ENCODE data around the gene CD109.

DNA sequence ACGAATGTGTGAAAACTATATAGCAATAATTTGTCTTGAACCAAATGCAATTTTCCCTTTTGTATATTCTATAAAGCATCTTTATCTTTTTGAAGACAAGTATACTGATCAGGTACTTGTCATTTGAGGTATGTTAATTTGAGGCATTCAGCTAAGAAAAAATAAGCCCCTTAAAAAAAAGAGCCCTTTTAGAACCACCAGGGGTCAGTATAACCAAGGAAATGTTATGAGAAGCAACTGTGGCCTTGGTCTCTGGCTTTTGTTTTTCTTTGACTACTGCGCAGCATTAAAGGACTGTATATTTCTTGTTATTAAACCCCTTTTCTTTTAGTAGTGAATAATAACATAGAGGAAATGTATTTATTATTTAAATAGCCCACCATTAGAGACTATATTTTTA lies 43.1 kb downstream of the CD109 start:
- no peak for TF ChIP-seq TAF1 (IDR thresholded peaks at IDR 0.05; ENCODE audit: low read depth, low read length)
- TF ChIP-seq YY1 (IDR thresholded peaks at IDR 0.05; ENCODE audit: low read depth, low read length): no peak
- no peak for TF ChIP-seq EZH2 (IDR thresholded peaks at IDR 0.05; ENCODE audit: low read depth, low read length, severe bottlenecking)
- TF ChIP-seq, protein P1, sequence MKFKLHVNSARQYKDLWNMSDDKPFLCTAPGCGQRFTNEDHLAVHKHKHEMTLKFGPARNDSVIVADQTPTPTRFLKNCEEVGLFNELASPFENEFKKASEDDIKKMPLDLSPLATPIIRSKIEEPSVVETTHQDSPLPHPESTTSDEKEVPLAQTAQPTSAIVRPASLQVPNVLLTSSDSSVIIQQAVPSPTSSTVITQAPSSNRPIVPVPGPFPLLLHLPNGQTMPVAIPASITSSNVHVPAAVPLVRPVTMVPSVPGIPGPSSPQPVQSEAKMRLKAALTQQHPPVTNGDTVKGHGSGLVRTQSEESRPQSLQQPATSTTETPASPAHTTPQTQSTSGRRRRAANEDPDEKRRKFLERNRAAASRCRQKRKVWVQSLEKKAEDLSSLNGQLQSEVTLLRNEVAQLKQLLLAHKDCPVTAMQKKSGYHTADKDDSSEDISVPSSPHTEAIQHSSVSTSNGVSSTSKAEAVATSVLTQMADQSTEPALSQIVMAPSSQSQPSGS (IDR thresholded peaks at IDR 0.05; ENCODE audit: low read length): no peak
- TF ChIP-seq CBX8 (IDR thresholded peaks at IDR 0.05; ENCODE audit: borderline replicate concordance, low read depth, low read length): no peak
- TF ChIP-seq CTCF (IDR thresholded peaks at IDR 0.05; ENCODE audit: control extremely low read depth in 1 of 3, insufficient read depth in 1 of 3, low read depth in 1 of 3, low read length in 3 of 3): peak in 2 of 3 experiments; percentile 56 to 62; a peak in 2 of 4 replicates

Measured in H1 (cell line).